OCI-LY1 (cell line): Measurements from ENCODE around the gene JUNB.
A peak's percentile ranks its signal among the peaks of the same experiment; 100 is the strongest.

Experiments
- H2AFZ ChIP-seq: fragments of 200-600 bp; sonication (generic), shearing (Covaris generic); 2 replicates; pipeline ENCODE4 v1.6.0; 2014; ENCODE audit warnings: antibody characterized with exemption, mild to moderate bottlenecking, low read length
- H3F3A ChIP-seq: fragments of 200-600 bp; sonication (generic), shearing (Covaris generic); 2 replicates; pipeline ENCODE4 v1.6.0; 2014; ENCODE audit warnings: mild to moderate bottlenecking, antibody characterized with exemption, low read length, moderate library complexity; ENCODE audit not compliant: insufficient read depth
- H3K27ac ChIP-seq: fragments of 200-600 bp; sonication (generic); 2 replicates; pipeline ENCODE4 v1.5.1; 2014; ENCODE audit warnings: low read length, mixed run types, mild to moderate bottlenecking, low read depth; ENCODE audit not compliant: poor library complexity, severe bottlenecking
- H3K27me3 ChIP-seq: fragments of 200-600 bp; sonication (generic); 2 replicates; pipeline ENCODE4 v1.6.0; 2014; ENCODE audit warnings: antibody characterized with exemption, mild to moderate bottlenecking, low read length, moderate library complexity; ENCODE audit not compliant: insufficient read depth
- H3K36me3 ChIP-seq: fragments of 200-600 bp; sonication (generic); 2 replicates; pipeline ENCODE4 v1.6.1; 2014; ENCODE audit warnings: mild to moderate bottlenecking, antibody characterized with exemption, low read length, moderate library complexity, mixed read lengths; ENCODE audit not compliant: insufficient read depth
- H3K4me1 ChIP-seq: fragments of 200-600 bp; sonication (generic); 2 replicates; pipeline ENCODE4 v1.5.1; 2014; ENCODE audit warnings: mild to moderate bottlenecking, low read length, moderate library complexity; ENCODE audit not compliant: insufficient read depth, severe bottlenecking
- H3K4me2 ChIP-seq: fragments of 200-600 bp; sonication (generic), shearing (Covaris generic); 2 replicates; pipeline ENCODE4 v1.6.1; 2014; ENCODE audit warnings: low read length
- H3K4me3 ChIP-seq: fragments of 200-600 bp; sonication (generic); 2 replicates; pipeline ENCODE4 v1.5.1; 2014; ENCODE audit warnings: low read length, low read depth, mild to moderate bottlenecking, mixed read lengths; ENCODE audit not compliant: poor library complexity, severe bottlenecking
- H3K79me2 ChIP-seq: fragments of 200-600 bp; shearing (Covaris generic); 2 replicates; pipeline ENCODE4 v1.6.1; 2016; ENCODE audit warnings: mixed run types, low read length, mixed read lengths; ENCODE audit not compliant: insufficient read depth
- H3K9ac ChIP-seq: fragments of 200-600 bp; sonication (generic), shearing (Covaris generic); 2 replicates; pipeline ENCODE4 v1.6.1; 2014; ENCODE audit warnings: mild to moderate bottlenecking, low read length, mixed read lengths
- H3K9me2 ChIP-seq: fragments of 200-600 bp; sonication (generic), shearing (Covaris generic); 2 replicates; pipeline ENCODE4 v1.6.1; 2014; ENCODE audit warnings: low read depth, mild to moderate bottlenecking, low read length, mixed read lengths
- H3K9me3 ChIP-seq: fragments of 200-600 bp; shearing (Covaris generic); 2 replicates; pipeline ENCODE4 v1.6.1; 2014; ENCODE audit warnings: low read length, mixed read lengths
- H4K20me1 ChIP-seq: fragments of 200-600 bp; sonication (generic), shearing (Covaris generic); 2 replicates; pipeline ENCODE4 v1.6.0; 2016; ENCODE audit warnings: mild to moderate bottlenecking, low read length; ENCODE audit not compliant: insufficient read depth
- EZH2 ChIP-seq: fragments of 200-600 bp; sonication (generic), shearing (Covaris generic); IDR thresholded peaks from 2 replicates; pipeline ENCODE4 v1.8.0; 2017; ENCODE audit warnings: borderline replicate concordance, mixed run types, mild to moderate bottlenecking, antibody characterized with exemption, low read length, moderate library complexity, mixed read lengths
- TF ChIP-seq, protein P1 (sequence below): fragments of 200-600 bp; sonication (generic), shearing (Covaris generic); IDR thresholded peaks from 2 replicates; pipeline ENCODE4 v1.5.1; 2017; ENCODE audit warnings: mild to moderate bottlenecking, antibody characterized with exemption, low read length, moderate library complexity, mixed read lengths

JUNB gene

GRCh38 chr19:12772323-12772722 is 19.0 kb upstream of the JUNB start:
- Histone ChIP-seq H3K9me3 (no peaks in the 10 kb centered on the region), H2AFZ (no peak overlapping the region), H3K27me3 (no peaks in the 10 kb centered on the region), H4K20me1 (no peaks in the 10 kb centered on the region), H3K4me2 (no peak overlapping the region), H3K4me3 (no peak overlapping the region), H3K79me2 (no peaks in the 10 kb centered on the region), H3K9ac (no peak overlapping the region), H3K27ac (no peak overlapping the region), H3K9me2 (no peaks in the 10 kb centered on the region), H3F3A (peaks cover 7% of the 10 kb centered on the region; the same call in 1 of the 2 replicates), H3K4me1 (peaks cover 20% of the 10 kb centered on the region), H3K36me3 (no peaks in the 10 kb centered on the region)
- TF ChIP-seq, protein P1, sequence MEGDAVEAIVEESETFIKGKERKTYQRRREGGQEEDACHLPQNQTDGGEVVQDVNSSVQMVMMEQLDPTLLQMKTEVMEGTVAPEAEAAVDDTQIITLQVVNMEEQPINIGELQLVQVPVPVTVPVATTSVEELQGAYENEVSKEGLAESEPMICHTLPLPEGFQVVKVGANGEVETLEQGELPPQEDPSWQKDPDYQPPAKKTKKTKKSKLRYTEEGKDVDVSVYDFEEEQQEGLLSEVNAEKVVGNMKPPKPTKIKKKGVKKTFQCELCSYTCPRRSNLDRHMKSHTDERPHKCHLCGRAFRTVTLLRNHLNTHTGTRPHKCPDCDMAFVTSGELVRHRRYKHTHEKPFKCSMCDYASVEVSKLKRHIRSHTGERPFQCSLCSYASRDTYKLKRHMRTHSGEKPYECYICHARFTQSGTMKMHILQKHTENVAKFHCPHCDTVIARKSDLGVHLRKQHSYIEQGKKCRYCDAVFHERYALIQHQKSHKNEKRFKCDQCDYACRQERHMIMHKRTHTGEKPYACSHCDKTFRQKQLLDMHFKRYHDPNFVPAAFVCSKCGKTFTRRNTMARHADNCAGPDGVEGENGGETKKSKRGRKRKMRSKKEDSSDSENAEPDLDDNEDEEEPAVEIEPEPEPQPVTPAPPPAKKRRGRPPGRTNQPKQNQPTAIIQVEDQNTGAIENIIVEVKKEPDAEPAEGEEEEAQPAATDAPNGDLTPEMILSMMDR, result no peak
- no peak for TF ChIP-seq EZH2

- Histone ChIP-seq H3K4me2 (no peak overlapping the region), H3K9me2 (no peaks in the 10 kb centered on the region), H3K79me2 (no peaks in the 10 kb centered on the region), H3K9me3 (no peaks in the 10 kb centered on the region), H3K27me3 (no peaks in the 10 kb centered on the region), H3K36me3 (no peaks in the 10 kb centered on the region), H3F3A (peaks cover 7% of the 10 kb centered on the region; the same call in 1 of the 2 replicates), H3K27ac (no peak overlapping the region), H2AFZ (no peak overlapping the region), H4K20me1 (no peaks in the 10 kb centered on the region), H3K4me3 (no peak overlapping the region), H3K4me1 (peaks cover 32% of the 10 kb centered on the region), H3K9ac (no peak overlapping the region)
- TF ChIP-seq, protein P1, result peak; percentile 41; the same call in 1 of the 2 replicates
- TF ChIP-seq EZH2, result no peak
Observed at GRCh38 chr19:12773571-12773970, 17.7 kb upstream of the JUNB start.

GRCh38 chr19:12774588-12775555 is 16.4 kb upstream of the JUNB start, which contains the start of gene HOOK2:
Gene HOOK2, minus strand, starts transcription at chr19:12775552. Its CDS starts 103 bp downstream, at chr19:12775449.
- TF ChIP-seq EZH2, result no peak
- TF ChIP-seq, protein P1, result no peak
- Histone ChIP-seq H4K20me1 (no peaks in the 10 kb centered on the region), H2AFZ (no peak within 1 kb of the TSS), H3K4me1 (peaks cover 34% of the 10 kb centered on the region), H3K4me3 (peak within 1 kb of the TSS; percentile 63), H3K9ac (peak within 1 kb of the TSS; percentile 61), H3K9me3 (no peaks in the 10 kb centered on the region), H3K27me3 (no peaks in the 10 kb centered on the region), H3F3A (peaks cover 7% of the 10 kb centered on the region; the same call in 1 of the 2 replicates), H3K79me2 (no peaks in the 10 kb centered on the region), H3K36me3 (no peaks in the 10 kb centered on the region), H3K27ac (peak within 1 kb of the TSS; percentile 18), H3K4me2 (peak within 1 kb of the TSS; percentile 77), H3K9me2 (no peaks in the 10 kb centered on the region)
